Right kidney (tissue), 1 donor: ENCODE measurements around the gene NKD2.

Source experiments
- DNase-seq: peaks from one replicate; pipeline ENCODE4 v3.0.0-alpha.2; 2016

NKD2 gene

DNA sequence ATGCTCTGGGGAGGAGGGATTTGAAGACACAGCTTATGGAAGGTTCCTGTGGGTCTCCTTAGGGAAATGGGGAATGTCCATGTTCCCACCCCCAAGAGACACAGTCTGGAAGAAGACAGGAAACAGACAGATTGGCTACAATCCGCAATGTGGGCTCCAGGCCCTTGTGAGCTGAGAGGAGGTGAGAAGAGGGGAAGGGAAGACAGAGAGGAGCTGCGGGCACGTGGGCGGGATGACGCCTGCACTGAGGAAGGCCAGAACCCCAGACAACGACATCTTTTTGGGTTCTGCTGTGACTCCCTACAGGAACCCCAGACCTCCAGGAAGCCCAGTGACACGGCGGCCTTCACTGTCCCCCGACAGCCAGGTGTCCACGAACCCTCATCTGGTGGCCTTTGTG is 29.9 kb upstream of the NKD2 start:
- peak; percentile 6 for DNase-seq

GRCh38 chr5:979100-979817 is 29.3 kb upstream of the NKD2 start:
- DNase-seq: peak; percentile 2

- peak; percentile 16 for DNase-seq
Measured at GRCh38 chr5:980001-980588, 28.5 kb upstream of the NKD2 start.

DNA sequence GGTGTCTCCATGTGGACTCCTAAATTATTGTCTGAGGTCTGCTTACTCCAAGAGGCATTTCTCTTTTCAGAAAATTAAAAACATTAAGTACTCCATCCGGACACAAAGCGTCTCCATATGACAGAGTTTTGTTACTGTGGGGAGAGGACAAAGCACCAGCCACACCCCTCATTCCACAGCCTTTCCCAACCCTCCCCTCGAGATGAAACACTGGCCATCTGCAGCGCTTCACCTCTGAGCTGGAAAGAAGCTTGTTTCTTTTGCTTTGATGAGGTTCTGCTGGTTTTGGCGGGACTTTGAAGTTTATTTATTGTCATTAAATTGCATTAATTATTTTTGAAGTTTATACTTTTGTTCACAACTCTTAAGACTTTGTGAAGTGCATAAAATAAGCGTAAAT is 27.6 kb upstream of the NKD2 start:
- peak; percentile 36 for DNase-seq

DNA sequence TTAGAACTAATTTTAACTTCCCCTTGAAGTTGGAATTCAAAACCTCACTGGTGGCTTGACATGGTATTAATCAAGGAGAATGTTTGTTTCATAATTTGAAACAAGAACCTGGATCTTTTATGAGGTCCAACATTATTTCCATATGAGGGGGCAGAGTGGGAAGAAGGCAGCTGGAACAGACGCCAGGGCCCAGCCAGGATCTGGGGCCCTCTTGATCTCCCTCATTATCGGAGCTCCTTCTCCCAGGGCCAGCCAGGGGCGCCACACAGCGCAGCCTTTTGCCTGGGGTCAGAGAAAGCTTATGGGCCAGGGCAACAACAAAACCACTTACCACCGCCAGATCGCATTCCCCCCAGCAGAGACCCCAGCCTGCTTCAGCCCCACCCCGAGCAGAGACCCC is 27.1 kb upstream of the NKD2 start:
- peak; percentile 20 for DNase-seq

GRCh38 chr5:982377-983237 is 26.0 kb upstream of the NKD2 start:
- peak; percentile 13 for DNase-seq

GRCh38 chr5:983238-983524 is 25.4 kb upstream of the NKD2 start:
- DNase-seq: no peak

- DNase-seq: no peak
Measured at GRCh38 chr5:983568-983967, 25.0 kb upstream of the NKD2 start.

DNA sequence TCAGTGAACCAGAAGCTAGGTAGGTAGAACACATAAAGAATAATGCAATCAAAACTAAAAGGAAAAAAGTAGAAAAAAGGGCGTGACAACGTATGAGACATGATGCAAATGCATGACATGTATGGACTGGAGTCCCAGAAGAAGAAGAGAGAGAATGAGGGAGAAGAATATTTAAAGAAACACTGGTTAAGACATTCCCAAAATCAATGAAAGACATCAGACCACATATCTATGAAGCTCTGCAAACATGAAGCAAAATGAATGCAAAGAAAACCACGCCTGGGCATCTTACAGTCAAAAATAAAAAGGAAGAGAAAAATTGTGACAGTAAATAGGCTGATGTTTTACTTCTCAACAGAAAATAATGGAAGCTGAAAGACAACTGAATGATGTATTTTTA is 23.8 kb upstream of the NKD2 start:
- DNase-seq: no peak

DNA sequence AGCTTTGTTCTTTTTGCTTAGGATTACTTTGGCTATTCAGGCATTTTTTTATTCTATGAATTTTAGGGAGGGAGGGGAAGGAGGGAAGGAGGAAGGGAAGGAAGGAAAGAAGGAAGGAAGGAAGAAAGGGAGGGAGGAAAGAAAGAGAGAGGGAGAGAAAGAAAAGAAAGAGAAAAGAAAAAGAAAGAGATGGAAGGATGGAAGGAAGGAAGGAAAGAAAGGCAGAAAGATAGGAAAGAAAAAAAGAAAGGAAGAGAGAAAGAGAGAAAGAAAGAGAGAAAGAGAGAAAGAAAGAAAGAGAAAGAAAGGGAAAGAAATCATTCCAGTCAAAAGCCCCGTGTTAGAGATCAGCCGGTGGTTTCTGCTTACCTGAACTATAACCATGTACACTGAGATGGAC is 20.8 kb upstream of the NKD2 start:
- no peak for DNase-seq

DNA sequence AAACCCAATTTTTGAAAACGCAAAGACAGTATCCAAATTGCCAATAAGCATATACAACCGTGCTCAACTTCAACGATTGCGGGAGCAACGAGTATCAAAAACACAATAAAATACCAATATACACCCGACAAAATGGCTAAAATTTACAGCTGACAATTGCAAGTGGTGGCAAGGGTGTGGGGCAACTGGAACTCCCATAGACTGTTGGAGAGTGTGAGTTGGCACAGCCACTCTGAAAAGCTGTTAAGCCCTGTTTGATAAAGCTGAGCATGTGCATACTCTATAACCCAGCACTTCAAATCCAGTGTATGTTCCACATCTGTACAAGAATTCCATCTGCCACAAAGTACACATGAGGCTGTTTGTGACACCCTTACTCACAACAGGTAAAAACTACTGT is 20.3 kb upstream of the NKD2 start:
- DNase-seq: no peak

DNA sequence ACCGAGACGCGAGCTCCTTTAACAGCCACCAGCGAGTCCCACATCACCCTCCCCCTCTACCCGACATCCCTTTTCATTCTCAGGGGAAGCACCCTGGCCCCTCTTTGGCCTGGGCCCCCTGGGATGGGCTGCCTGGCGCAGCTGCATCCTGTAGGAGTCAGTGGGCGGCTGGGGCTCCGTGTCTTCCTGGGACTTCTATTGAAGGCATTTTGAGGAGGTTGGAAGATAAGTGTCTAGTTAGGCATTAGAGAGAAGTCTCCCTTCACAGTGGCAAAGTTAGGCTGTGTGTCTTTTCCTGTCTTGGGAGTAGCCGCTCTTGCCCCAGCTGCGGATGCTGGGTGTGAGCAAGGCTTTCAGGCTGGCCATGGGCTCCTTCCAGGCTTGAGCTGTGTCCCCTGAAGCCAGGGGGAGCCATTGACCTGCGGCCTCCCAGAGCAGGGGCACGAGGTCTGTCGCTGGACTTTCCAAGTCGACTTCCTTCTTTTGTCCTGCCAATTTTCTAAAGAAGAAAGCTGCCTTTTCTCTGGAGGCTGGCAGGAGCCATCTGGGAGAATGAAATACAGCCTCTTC is 18.6 kb upstream of the NKD2 start:
- peak; percentile 40 for DNase-seq

DNA sequence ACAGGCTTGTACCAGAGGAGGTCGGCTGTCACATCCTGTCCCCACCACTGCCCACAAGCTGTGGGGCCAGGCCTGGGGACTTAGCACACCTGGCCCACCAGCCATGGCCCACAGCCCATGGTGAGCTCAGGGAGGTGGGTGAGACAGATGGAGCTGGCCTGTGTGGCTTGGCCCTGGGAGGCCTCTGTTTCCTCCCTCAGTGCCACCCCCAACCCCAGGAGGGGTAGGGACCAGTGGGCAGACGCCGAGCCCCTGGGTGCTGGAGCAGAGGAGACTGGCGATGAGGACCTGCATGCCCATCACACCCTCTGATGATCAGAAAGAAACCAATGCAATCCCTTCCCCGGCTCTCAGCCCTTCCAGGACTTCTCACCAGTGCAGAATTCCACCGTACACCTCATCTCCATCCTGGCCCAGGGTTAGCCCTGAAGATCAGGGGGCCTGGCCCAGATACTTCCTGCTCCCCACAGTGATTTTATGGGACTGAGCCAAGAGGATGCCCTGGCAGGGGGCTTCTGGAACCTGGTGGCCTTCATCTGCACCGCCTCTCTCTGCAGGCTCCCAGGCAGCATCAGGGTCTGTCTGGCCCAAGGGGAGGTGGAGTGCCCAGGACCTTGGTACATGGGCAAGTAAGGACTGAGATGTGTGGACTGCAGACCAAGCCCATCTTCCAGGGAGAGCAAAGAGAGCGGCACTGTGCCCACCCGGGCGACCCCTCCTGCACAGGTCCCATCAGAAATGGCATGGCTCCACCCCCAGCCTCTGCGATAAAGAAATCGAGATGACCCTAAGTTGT is 16.9 kb upstream of the NKD2 start:
- DNase-seq: peak; percentile 1

DNA sequence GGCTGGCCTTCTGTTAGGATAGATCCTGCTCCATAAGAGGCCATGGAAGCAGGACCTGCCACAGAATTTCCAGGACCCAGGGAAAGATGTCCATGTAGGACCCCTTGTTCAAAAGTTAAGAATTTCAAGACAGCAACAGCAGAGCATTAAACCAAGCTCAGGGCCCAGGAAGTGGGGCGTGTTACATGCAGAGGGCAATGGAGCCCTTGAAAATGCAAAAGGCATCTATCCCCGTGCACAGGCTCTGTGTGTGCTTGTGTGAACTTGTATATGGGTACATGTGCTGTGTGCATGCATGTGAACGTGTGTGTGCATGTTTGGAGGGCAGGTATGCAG is 14.4 kb upstream of the NKD2 start:
- DNase-seq: peak; percentile 5

- DNase-seq: no peak
Measured at GRCh38 chr5:994821-995220, 13.8 kb upstream of the NKD2 start.

- DNase-seq: no peak
Measured at GRCh38 chr5:995318-995717, 13.3 kb upstream of the NKD2 start.

GRCh38 chr5:997001-997474 is 11.6 kb upstream of the NKD2 start:
- no peak for DNase-seq

DNA sequence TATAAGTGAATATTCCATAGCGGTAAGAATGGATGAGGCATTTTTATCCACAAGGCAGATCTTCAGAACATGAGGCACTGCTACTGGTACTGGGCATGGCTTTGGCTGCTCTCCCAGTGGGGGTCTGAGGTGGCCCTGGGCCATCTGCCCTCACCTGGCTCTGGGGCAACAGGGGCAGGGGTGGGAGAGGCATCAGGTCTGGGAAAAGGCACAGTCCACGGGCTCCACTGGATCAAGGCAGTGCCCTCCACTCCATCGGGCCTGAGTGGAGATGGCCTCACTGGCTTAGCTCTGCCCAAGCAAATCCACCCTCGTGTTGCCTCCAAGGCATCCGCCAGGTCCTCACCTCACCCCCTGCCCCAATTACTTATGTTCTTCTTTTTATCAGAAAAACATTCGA is 10.9 kb upstream of the NKD2 start:
- DNase-seq: no peak

DNA sequence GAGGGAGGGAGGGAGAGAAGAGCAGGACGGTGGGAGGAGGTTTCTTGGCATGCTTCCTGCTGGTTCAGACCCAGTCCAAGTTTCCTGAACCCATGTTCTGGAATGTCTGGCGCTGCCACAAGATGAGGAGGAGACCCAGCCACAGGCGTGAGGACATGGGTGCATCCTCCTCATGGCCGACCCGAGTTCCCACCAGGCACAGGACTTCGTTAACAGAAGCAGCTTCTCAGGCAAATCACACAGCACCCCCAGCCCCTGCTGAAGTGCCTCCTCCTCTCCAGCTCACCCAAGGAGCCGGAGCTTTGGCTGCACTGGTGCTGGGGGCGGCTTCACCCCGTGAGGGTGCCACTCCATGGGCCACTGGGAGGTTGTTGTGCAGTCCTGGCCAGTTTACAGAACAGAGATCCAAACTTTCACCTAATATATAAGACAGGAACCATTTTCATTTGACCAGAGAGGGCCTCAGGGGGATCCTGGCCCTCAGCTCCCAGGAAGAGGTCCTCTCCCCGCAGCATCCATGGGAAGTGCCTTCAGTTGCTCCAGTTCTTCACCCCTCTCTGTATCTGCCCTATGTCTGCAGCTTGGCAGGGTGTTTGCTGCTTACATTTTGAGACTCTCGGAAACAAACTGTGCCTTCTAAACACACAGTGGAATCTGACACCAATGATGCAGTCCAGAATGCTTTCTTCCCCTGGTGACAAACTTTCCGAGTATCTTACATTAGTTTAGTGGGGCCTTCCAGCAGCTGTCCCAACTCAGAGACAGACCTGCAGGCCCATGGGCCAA is 10.2 kb upstream of the NKD2 start:
- no peak for DNase-seq

- DNase-seq: no peak
Measured at GRCh38 chr5:999032-999501, 9.5 kb upstream of the NKD2 start.

DNA sequence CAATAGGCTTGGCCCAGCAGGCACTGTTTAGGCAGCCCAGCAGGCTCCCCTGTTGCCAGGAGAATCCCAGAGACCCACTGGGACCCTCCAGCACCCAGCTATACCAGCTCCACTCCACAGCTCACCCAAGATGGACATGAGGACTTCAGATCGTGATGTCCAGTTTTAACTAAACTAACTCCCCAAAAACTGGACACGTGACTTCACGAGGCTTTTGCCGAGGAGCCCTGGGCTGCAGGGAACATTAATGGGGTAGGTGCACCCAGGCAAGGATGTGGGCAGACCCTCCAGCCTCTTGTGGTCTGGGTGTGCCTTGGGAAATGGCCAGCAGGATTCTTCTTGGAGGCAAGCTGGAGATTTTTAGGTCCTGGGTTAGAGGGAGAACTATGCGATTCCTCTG is 8.9 kb upstream of the NKD2 start:
- DNase-seq: no peak

DNA sequence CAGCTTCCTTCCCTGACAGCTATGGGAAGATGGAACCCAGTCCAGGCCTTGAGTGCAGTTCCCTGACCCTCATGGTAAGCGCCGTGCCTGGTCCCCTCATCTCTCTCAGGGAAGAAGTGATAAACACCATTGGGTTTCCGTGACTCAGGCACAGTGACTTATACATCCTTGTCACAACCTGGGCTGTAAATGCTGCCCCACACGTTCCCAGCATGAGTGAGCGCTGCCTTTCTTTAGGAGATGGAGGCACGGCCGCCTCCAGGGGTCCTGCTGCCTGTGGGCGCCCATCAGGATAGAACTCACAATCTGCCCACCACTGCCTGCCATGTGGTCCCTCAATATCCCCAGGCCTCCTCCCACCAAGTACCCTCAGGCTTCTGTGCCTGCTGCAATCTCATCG is 8.3 kb upstream of the NKD2 start:
- DNase-seq: no peak
